Stimulated activated CD4-positive, alpha-beta T cell treated with anti-CD3 and anti-CD28 coated beads, Interleukin-15, amount 100 ng/mL, for 24 hours (primary cell): ENCODE results near the gene CRB2.
"Not testable (repeated sequence)": the region's sequence is repeated elsewhere in the genome, so short reads cannot be mapped to it uniquely, and the experiment has no call there.

Experiments used
- DNase-seq: peaks from one replicate; pipeline ENCODE4 v3.0.0-alpha.2; 2020

CRB2 gene

DNA sequence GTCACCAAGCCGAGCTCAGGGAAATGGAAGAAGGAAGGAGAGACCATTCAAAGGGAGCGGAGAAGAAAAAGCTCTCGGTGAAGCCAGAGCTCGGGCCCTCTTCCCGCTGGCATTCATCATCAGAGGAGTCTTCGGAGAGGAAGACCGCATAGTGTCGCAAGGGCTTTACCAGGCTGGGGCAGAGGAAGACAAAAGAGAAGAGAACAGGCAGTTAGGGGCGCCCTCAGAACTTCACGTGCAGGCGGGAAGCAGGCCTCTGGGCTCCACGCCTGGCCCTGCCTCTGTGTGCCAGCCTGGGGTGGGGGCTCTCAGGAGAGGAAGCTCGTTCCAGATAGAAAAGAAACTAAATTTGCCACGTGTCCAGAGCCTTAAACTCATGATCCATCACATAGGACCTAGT is 31.7 kb downstream of the CRB2 start:
- no peak for DNase-seq

- DNase-seq = no peak
Measured at GRCh38 chr9:123389070-123389469, 33.1 kb downstream of the CRB2 start.

- no peak for DNase-seq
Measured at GRCh38 chr9:123389698-123390097, 33.7 kb downstream of the CRB2 start.

DNA sequence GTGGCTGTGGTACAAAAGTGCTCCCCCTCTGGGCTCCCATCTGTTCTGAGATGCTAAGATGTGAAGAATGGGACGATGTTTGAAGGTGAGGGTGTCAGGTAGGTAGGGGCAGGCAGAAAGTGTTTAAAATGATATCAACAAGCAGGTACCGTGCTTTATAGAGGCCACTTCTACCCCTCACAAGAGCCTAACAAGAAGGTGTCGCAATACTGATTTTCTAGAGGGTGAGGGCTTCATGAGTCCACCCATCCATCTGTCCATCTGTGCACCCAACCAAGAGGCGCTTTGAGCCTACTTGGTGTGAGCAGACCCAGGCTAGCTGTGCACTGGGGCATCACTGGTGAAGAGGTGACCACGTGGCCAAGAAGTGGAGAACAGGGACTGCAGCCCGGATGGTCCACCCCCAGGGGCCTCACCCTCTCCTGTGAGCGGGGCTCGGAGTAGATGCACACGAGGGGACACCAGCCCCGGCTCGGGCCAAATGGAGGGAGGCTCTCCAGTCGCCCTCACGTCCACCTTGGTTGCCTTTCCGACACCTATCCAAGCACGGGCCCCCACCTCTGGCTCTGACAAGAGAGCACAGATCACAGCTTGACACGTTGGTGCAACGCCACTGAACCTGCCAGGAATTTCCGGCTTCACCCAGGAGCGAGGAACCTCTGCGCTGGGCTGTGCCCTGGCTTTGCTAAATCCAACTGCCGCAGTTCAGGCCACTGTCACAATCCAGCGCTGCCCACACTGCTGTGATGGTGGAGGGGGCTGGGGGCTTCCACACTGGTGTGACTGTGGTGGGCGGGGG is 34.5 kb downstream of the CRB2 start:
- no peak for DNase-seq

DNA sequence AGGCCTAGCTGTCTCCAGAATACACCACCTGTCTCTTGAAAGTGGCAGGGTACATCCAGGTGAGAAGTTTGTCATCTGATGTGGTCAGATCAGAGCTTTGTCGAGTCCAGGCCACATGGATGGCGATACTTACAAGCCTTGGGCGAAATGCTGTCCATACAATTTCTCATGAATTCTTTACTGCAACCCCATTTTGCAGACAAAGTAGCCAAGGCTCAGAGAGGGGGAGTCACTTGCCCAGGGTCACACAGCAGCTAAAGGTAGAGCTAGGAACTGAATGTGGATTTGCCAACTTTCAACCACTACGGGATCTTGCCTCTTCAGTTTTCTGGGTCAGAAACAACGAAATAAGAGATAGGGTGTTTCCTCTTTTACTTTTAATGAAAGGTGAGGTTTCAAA is 35.2 kb downstream of the CRB2 start:
- DNase-seq = no peak

GRCh38 chr9:123391946-123392345 is 35.9 kb downstream of the CRB2 start:
- DNase-seq = no peak

DNA sequence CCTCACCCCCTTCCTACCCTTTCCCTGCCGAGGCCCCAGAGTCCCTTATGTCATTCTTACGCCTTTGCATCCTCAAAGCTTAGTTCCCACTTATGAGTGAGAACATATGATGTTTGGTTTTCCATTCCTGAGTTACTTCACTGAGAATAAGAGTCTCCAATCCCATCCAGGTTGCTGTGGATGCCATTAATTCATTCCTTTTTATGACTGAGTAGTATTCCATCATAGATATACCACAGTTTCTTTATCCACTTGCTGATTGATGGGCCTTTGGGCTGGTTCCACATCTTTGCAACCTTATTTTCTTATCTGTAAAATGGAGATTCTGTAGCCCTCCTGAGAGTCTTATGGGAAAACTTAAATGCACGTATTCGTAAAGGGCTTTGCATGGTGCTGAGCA is 36.8 kb downstream of the CRB2 start:
- DNase-seq = no peak

DNA sequence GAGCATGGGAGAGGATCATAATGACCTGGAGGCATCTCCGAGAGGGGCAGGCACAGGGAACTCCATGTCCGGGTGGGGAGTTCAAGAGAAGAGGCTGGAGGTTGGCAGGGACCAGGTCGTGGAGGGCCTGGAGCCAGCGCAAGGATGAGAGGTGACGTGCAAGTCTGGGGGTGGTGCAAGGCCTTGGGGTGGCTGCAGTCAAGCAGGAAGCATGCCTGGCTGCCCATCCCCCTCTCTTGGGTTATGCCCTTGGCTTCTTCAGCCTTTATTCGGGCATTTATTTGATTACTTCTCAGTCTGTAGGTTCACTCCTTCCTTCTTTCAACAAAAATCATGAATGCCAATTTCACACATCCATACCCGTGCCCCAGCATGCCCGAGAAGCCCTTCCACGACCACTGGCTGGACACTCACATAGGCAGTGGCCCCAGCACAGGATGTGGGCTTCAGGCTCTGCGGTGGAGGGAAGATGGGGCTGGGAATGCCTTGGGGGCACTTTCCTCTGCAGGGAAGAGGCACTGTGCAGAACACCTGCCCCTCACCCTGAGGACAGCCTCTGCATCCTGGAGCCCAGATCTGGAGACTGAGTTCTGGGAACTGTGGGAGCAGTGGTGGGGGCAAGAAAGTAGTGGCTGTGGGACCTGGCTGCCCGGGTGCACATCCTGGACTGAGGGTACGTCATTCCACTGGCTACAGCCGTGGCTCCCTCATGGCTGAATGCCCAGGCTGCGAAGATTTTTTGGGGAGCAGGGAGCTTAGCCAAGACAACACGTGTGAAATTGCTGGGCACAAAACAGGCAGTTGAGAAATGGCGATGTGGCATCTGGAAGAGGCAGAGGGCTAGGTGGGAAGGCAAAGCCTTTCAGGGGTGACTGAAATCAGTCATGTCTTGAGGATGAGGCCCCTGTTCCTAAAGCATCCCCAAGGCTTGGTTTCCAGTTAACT is 38.6 kb downstream of the CRB2 start:
- no peak for DNase-seq

DNA sequence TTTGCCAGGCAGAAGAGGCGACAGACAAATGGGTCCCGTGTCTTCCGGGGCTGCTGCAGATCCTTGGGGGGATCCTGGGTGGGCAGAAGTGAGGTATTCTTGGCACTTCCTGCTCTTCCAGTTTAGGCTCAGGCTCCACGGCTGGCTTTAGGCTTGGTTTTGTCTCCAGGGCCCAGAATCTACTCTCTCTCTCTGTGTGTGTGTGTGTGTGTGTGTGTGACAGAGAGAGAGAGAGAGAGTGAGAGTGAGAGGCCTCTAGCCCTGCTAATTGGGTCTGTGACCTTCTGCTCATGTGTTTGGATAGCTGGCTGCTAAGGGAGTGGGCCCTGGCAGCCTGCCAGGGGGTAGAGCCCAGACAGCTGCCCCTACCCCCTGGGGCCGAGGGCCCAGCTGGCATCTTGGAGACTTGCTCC is 39.3 kb downstream of the CRB2 start:
- DNase-seq = no peak

DNA sequence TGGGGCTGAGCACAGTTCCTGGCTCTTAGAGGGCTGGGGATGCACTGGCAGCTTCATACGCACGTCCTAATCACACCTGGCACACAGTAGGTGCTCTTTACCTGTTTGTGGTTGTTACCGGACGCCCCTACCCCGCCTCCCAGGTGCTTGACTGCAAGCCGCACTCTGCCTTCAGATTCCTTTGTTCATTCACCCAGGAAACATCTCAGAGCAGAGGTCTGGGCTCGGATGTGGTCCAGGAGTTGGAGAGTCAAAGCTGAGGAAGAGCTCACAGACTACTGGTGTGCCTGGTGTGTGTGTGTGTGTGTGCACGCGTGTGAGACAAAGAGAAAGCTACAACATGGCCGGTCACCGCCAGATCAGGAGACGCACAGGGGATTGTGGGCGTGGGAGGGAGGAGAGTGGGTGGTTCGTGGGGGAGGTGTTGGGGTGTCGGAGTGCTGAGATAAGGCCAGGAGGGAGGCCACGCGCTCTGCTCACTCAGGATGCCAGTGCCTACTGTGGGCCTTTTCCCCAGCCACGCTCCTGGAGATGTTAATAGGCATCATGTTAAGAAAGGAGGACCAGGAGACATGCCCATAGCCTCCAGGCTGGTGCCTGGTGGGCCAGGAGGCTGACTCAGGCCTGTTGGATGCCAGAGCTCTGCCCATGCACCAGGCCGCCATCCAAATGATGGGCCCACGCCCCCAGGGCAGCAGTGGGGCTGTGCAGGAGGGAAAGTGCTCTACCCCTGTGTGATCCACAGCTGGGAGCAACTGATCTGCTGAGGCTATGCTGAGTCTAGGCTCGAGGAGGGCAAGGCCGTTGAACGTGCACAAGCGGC is 39.9 kb downstream of the CRB2 start:
- DNase-seq = no peak

- no peak for DNase-seq
Measured at GRCh38 chr9:123397975-123398374, 42.0 kb downstream of the CRB2 start.

DNA sequence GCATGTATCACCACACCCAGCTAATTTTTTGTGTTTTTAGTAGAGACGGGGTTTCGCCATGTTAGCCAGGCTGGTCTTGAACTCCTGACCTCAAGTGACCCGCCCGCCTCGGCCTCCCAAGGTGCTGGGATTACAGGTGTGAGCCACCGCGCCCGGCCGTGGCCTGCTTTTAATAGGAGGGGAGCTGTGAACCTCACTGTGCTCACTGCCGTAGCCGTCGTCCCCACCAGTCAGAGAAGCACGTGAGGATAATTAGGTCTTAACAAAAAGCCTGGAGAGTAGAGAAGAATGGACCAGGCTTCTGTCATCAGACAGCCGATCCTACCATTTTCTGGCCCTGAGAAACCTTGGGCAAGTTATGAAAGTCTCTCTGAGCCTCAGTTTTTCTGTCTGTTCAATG is 42.9 kb downstream of the CRB2 start:
- DNase-seq = not testable (repeated sequence)

DNA sequence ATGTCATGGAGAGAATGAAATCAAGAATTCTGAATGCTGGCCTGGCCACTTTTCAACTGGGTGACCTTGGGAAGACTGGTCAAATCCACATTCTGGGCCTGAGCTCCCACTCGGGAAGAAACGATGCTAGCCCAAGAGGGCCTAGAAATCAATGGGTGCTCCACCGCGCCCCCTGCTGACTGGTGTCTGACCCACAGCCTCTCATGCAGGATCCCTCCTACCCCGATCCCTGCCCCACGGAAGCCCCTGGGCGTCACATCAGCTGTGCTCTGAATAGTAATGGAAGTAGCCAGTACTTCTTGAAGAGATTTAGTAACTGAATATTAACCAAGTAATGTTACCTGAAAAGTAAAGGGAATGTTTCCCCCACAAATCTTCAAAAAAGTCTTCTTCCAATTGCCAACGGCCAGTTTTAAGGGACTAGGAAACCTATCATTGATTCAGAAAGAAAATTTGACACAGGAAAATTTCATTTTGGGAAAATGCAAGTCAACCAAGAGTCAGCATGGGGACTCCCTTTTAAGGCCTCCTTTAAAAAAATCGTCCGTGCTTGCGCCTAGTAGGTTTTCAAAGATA is 43.9 kb downstream of the CRB2 start:
- peak; percentile 50 for DNase-seq

DNA sequence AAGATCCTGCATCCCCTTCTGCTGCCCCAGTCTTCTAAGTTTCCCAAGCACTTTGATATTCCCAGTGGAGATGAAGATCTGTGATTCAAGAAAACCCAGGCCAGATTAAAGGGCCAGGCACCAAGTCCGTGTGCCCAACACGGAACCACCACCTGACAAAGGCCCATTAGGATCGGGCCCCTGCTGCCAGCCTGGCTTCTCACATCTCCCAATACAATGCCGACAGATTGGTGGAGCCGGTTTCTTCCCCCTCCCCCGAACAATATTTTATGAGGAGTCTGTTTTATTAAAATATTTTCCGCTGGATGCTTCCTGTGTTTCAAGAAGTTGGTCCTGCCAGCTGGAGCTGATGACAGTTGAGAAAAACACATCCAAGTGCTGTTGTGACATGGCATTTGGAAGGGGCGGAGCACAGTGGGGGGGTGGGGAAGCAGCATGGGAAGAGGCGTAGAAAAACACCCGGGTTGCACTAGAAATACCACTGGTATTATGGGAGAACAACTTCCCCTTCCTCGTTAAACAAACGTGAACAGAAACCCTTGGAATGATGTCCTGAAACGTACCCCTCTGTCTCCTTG is 45.0 kb downstream of the CRB2 start:
- DNase-seq = no peak

DNA sequence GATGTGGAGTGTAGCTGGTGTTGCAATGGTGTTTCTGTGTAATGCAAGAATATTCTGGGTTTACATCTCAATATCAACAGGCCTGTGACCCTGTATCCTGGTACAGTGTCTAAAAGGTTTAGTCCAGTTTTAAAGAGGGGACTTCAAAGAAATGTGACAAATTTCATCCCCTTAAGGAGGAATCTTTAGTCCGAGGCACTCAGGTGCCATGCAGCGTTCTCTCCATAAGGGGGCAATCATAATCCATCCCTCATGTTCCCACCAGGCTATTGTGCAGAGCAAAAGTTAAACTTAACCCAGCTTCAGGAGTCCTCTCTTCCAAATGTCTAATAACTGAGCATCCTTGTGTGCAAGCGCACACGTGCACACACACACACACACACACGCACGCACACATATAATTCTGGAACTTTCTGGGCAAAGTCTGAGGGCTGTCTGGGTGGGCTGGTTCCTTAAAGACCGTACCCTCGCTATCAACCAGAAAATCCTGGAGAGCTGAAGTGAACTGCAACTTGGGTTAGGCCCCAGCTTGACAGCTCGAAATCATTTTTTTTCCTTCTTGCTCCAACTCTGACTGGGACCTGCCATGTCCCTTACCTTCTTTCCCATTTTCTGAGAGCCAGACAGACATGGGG is 46.0 kb downstream of the CRB2 start:
- peak; percentile 24 for DNase-seq

DNA sequence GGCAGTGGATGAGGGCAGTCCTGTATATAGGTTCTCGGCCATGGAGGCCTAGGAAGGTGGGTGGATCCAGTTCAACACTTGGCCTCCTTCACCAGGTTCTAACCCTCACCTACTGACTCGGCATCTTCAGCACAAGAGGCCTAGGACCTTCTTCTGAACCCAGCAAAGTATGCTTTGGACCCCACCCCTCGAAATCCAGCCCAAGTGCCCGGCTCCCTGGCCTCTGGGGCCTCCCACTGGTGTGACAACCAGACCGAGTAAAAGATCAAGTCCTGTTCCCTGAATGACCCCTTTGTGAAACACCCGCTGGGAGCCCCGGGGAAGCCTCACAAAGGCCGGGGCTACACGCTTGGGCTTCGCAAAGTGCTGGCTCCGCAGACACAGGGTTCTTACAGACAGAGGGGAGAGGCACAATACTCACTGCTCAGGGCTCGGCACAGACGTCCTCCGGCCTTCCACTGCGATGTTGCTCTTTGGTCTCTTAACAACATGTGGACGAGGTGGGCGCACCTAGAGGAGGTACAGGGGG is 47.0 kb downstream of the CRB2 start:
- DNase-seq = no peak

DNA sequence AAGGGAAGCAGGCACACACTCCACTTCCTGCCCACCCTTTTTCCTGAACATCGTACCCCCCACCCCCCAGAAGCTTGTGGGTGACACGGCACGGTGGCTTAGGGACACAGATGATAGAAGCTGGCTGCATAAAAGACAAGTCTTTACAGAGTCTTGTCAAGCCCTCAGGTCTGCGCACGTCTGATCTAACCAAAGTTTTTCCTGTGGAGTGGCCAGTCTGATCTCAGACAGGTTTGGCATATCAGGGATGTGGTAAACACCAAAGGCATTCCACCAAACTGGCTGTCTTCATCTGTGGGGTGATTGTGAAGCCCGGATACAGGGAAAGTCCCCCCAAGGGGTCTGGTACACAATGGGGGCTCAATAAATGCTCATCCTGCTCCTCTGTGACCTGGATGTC is 50.0 kb downstream of the CRB2 start:
- DNase-seq = no peak

GRCh38 chr9:123406691-123407216 is 50.8 kb downstream of the CRB2 start:
- no peak for DNase-seq

GRCh38 chr9:123407217-123407851 is 51.3 kb downstream of the CRB2 start:
- no peak for DNase-seq

GRCh38 chr9:123408313-123409262 is 52.6 kb downstream of the CRB2 start:
- no peak for DNase-seq
